Tibial artery (tissue), 4 donors: Measurements from ENCODE around the gene TCP11L2.

Experiments
- DNase-seq, 2 donors: peaks; one replicate each; pipeline ENCODE4 v3.0.0-alpha.2; 2019
- H3K27ac ChIP-seq, 2 donors: fragments of 200-600 bp; sonication (generic) in 1 of 2; 1 replicate in 1 of 2; 2 replicates in 1 of 2; pipeline ENCODE4 v1.5.1; 2018 to 2019; ENCODE audit warnings: mild to moderate bottlenecking in 1 of 2
- H3K27me3 ChIP-seq, 2 donors: fragments of 200-600 bp; sonication (generic) in 1 of 2; one replicate each; pipeline versions ENCODE4 v1.5.1 to v1.6.0; 2016 to 2019
- H3K36me3 ChIP-seq, 3 donors: fragments of 200-600 bp; sonication (generic) in 2 of 3; one replicate each; pipeline ENCODE4 v1.5.1; 2016 to 2019; ENCODE audit warnings: mild to moderate bottlenecking in 2 of 3
- H3K4me1 ChIP-seq, 4 donors: fragments of 200-600 bp; sonication (generic) in 2 of 4; 1 replicate in 3 of 4; 2 replicates in 1 of 4; pipeline ENCODE4 v1.5.1; 2016 to 2019
- H3K4me3 ChIP-seq, 2 donors: fragments of 200-600 bp; sonication (generic) in 1 of 2; 1 replicate in 1 of 2; 2 replicates in 1 of 2; pipeline ENCODE4 v1.5.1; 2018 to 2019; ENCODE audit warnings: mild to moderate bottlenecking in 2 of 2
- H3K9me3 ChIP-seq, 3 donors: fragments of 200-600 bp; sonication (generic) in 1 of 3; one replicate each; pipeline ENCODE4 v1.5.1; 2016 to 2019
- intact Hi-C: fragments of 100-400 bp; cut with DNase I; formaldehyde crosslinking; loops from one replicate; pipeline ENCODE4 v1.15.0; 2023; ENCODE audit warnings: low total_unique reads
- TF ChIP-seq, protein P1 (sequence below), 2 experiments: fragments of 200-600 bp in 1 of 2; fragments of 450-650 bp in 1 of 2; IDR thresholded peaks; one replicate each; pipeline ENCODE4 v1.5.1; 2017 to 2019; ENCODE audit warnings: antibody characterized with exemption in 2 of 2, mild to moderate bottlenecking in 1 of 2, moderate library complexity in 1 of 2

The TCP11L2 gene

GRCh38 chr12:106307181-106307580 lies 4.6 kb downstream of the TCP11L2 start:
- no peak overlapping the region for H3K27ac ChIP-seq
- H3K9me3 ChIP-seq, result no peaks in the 10 kb centered on the region
- intact Hi-C loops, result loop anchor here (10.0 kb wide), 1 partner anchor 48 kb away; the partner anchor contains the start of gene POLR3B
- no peak overlapping the region for H3K4me3 ChIP-seq
- H3K27me3 ChIP-seq, result no peaks in the 10 kb centered on the region
- peaks cover 0 to 6% (median 4%) of the 10 kb centered on the region in 3 donors for H3K36me3 ChIP-seq
- peaks cover 0 to 44% (median 22%) of the 10 kb centered on the region in 4 donors for H3K4me1 ChIP-seq
- DNase-seq, result no peak
- TF ChIP-seq, protein P1, sequence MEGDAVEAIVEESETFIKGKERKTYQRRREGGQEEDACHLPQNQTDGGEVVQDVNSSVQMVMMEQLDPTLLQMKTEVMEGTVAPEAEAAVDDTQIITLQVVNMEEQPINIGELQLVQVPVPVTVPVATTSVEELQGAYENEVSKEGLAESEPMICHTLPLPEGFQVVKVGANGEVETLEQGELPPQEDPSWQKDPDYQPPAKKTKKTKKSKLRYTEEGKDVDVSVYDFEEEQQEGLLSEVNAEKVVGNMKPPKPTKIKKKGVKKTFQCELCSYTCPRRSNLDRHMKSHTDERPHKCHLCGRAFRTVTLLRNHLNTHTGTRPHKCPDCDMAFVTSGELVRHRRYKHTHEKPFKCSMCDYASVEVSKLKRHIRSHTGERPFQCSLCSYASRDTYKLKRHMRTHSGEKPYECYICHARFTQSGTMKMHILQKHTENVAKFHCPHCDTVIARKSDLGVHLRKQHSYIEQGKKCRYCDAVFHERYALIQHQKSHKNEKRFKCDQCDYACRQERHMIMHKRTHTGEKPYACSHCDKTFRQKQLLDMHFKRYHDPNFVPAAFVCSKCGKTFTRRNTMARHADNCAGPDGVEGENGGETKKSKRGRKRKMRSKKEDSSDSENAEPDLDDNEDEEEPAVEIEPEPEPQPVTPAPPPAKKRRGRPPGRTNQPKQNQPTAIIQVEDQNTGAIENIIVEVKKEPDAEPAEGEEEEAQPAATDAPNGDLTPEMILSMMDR (IDR thresholded peaks at IDR 0.05), result no peak

GRCh38 chr12:106308121-106308520 lies 5.6 kb downstream of the TCP11L2 start:
- Histone ChIP-seq H3K4me3 (no peak overlapping the region), H3K27me3 (no peaks in the 10 kb centered on the region), H3K4me1 (peaks cover 0 to 44% (median 22%) of the 10 kb centered on the region in 4 donors), H3K27ac (no peak overlapping the region), H3K36me3 (peaks cover 0 to 14% (median 4%) of the 10 kb centered on the region in 3 donors), H3K9me3 (no peaks in the 10 kb centered on the region)
- TF ChIP-seq, protein P1 (IDR thresholded peaks at IDR 0.05), result no peak
- intact Hi-C loops, result loop anchor here (10.0 kb wide), 1 partner anchor 47 kb away; the partner anchor contains the start of gene POLR3B
- DNase-seq, result no peak

DNA sequence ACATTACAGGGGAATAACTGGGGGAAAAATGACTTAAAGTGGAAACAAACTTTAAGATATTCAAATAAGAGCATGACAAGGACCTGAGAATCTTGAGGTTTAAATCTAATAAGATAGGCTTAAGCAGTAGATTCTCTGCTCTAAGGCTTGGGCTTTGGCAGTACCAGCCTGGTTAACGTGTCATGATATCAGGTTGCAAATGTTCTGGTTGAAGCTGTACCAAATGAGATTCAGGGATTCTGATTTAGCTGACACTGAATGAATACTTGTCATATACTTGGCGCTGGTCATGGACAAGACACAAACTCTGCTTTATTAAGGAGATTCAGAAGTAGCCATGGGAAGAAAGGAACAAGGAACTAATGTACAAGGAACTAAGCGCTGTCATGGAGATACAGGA lies 6.1 kb downstream of the TCP11L2 start:
- TF ChIP-seq, protein P1 (IDR thresholded peaks at IDR 0.05), result no peak
- Histone ChIP-seq H3K4me1 (peaks cover 0 to 44% (median 21%) of the 10 kb centered on the region in 4 donors), H3K4me3 (no peak overlapping the region), H3K9me3 (no peaks in the 10 kb centered on the region), H3K36me3 (peaks cover 0 to 16% (median 4%) of the 10 kb centered on the region in 3 donors), H3K27ac (no peak overlapping the region), H3K27me3 (no peaks in the 10 kb centered on the region)
- intact Hi-C loops, result loop anchor here (10.0 kb wide), 1 partner anchor 46 kb away; the partner anchor contains the start of gene POLR3B
- DNase-seq, result no peak

- Histone ChIP-seq H3K4me1 (peaks cover 0 to 31% (median 11%) of the 10 kb centered on the region in 4 donors), H3K9me3 (no peaks in the 10 kb centered on the region), H3K36me3 (peaks cover 8 to 22% (median 15%) of the 10 kb centered on the region in 3 donors), H3K27ac (no peak overlapping the region), H3K4me3 (no peak overlapping the region), H3K27me3 (no peaks in the 10 kb centered on the region)
- intact Hi-C loops, result loop anchor here (10.0 kb wide), 1 partner anchor 45 kb away; the partner anchor contains the start of gene POLR3B
- DNase-seq, result no peak
- TF ChIP-seq, protein P1 (IDR thresholded peaks at IDR 0.05), result no peak
Measured at GRCh38 chr12:106309671-106310505, 7.4 kb downstream of the TCP11L2 start.

GRCh38 chr12:106310687-106311086 lies 8.2 kb downstream of the TCP11L2 start:
- no peak for DNase-seq
- H3K4me1 ChIP-seq, result peaks cover 0 to 23% (median 7%) of the 10 kb centered on the region in 4 donors
- no peaks in the 10 kb centered on the region for H3K9me3 ChIP-seq
- H3K4me3 ChIP-seq, result no peak overlapping the region
- intact Hi-C loops, result no loop called here
- peaks cover 16 to 30% (median 23%) of the 10 kb centered on the region in 3 donors for H3K36me3 ChIP-seq
- no peaks in the 10 kb centered on the region for H3K27me3 ChIP-seq
- TF ChIP-seq, protein P1 (IDR thresholded peaks at IDR 0.05), result no peak
- no peak overlapping the region for H3K27ac ChIP-seq
